IPS-NIHi7 (cell line): ENCODE measurements around the gene CLINT1.

ENCODE experiments used
- DNase-seq: peaks from one replicate; pipeline ENCODE4 v3.0.0; 2012; ENCODE audit warnings: mixed read lengths; ENCODE audit errors: extremely low spot score

Gene CLINT1

GRCh38 chr5:157758706-157759105, 100.2 kb downstream of the CLINT1 start:
- no peak for DNase-seq

- no peak for DNase-seq
Observed at GRCh38 chr5:157756122-157756521, 102.8 kb downstream of the CLINT1 start.

- no peak for DNase-seq
Observed at GRCh38 chr5:157750320-157750719, 108.6 kb downstream of the CLINT1 start.

- no peak for DNase-seq
Observed at GRCh38 chr5:157749462-157749799, 109.5 kb downstream of the CLINT1 start.

GRCh38 chr5:157748760-157749461, 110.0 kb downstream of the CLINT1 start:
- no peak for DNase-seq

- DNase-seq = no peak
Observed at GRCh38 chr5:157747766-157748700, 110.9 kb downstream of the CLINT1 start.

- DNase-seq = no peak
Observed at GRCh38 chr5:157747173-157747740, 111.7 kb downstream of the CLINT1 start.

GRCh38 chr5:157745041-157745456, 113.9 kb downstream of the CLINT1 start:
- DNase-seq = no peak

- peak; percentile 12 for DNase-seq
Observed at GRCh38 chr5:157744051-157745011, 114.6 kb downstream of the CLINT1 start.

- peak; percentile 95 for DNase-seq
Observed at GRCh38 chr5:157743163-157744050, 115.5 kb downstream of the CLINT1 start, which contains the start of gene LSM11. TSS of gene LSM11 (plus strand) at chr5:157743712. CDS start at chr5:157743751, 39 bp downstream.

GRCh38 chr5:157741131-157741530, 117.8 kb downstream of the CLINT1 start:
- no peak for DNase-seq

- peak; percentile 70 for DNase-seq
Observed at GRCh38 chr5:157740229-157740610, 118.7 kb downstream of the CLINT1 start.

GRCh38 chr5:157739388-157740228, 119.3 kb downstream of the CLINT1 start:
- DNase-seq = no peak

- no peak for DNase-seq
Observed at GRCh38 chr5:157735991-157736390, 123.0 kb downstream of the CLINT1 start.
